ENCODE results near the gene PEX5L. TPM values are rescaled to one million over a fixed set of nuclear protein-coding genes. Genes with fewer than 3 reads are reported as not detected.
"Not testable (repeated sequence)": the region's sequence is repeated elsewhere in the genome, so short reads cannot be mapped to it uniquely, and the experiment has no call there.

Gene PEX5L
- total RNA-seq, 1 donor from 2014 or later: 40.8 TPM

DNA sequence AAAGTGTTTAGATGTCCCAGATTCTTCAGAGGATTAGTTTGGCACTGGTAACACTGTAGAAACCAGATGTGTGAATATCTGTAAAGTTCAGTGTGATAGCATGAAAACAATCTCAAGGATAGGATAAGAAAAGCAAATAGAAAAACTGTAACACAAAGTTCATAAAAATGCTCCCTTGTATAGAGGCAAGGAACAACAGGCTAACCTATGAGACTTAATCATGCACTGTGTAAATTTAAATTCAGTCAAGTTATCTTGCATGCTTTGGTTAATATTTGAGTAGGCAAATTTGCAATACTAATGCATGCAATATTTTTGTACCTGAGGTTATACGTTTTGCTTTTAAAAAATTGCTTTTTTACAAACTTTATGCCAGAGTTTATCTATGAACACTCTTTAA lies 239.5 kb downstream of the PEX5L start:
- DNase-seq (ENCODE audit: low spot score in 2 of 2): no peak
- FAIRE-seq: no peak

DNA sequence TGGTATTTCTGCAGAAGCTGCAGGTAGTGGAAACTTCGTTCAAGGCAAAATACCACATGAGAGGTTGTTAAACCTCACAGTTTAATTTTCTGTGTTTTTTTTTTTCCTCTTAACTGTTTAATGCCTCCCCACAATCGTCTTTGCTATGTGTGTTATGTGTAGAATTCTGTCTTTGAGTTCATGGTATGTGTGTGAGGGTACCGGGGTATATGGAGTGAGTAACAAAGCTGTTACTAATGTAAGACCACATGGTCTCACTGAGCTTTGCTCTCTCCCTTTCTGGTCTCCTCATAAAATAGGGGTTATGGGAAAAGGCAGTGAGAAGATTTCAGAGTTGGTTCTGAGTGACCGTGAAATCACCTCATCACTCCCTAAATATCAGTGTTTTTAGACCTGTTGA lies 240.3 kb downstream of the PEX5L start:
- FAIRE-seq: no peak
- DNase-seq (ENCODE audit: low spot score in 2 of 2): no peak

DNA sequence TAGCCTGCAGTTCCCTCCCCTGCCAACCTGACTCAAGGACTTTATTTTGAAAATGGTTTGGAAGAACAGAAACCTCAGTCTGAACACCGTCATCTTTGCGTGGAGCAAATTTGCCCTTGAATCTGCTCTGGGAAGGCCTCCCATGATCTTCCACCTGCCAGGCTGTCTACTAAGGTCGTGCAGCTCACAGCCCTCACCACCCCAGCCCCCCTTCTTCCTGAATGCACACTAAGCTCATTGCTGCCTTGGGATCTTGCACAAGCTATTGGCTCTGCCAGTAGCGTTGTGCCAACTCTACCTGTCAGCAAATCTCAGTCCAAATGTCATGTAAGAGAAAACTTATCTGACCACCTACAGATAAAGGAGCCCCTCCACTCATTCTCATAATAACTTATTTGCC lies 242.4 kb downstream of the PEX5L start:
- FAIRE-seq: no peak
- DNase-seq (ENCODE audit: low spot score in 2 of 2): no peak

DNA sequence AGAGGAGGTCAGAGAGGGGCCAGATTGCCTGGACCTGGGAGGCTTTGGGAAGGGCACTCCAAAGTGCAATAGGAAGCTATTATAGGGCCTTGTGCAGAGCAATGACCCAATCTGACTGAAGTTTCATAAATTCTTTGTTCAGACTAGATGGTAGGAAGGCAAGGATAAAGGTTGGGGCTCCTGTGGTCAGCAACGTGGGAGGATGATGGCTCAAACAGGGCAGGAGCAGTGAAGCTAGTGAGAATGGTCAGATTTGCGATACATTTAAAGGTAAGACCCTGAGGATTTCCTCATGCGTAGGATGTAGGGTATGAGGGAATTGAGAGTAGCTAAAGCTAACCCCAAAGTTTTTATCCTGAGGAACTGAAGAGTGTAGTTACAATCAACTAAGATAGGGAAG lies 244.9 kb downstream of the PEX5L start:
- no peak for FAIRE-seq
- no peak for DNase-seq (ENCODE audit: low spot score in 2 of 2)

DNA sequence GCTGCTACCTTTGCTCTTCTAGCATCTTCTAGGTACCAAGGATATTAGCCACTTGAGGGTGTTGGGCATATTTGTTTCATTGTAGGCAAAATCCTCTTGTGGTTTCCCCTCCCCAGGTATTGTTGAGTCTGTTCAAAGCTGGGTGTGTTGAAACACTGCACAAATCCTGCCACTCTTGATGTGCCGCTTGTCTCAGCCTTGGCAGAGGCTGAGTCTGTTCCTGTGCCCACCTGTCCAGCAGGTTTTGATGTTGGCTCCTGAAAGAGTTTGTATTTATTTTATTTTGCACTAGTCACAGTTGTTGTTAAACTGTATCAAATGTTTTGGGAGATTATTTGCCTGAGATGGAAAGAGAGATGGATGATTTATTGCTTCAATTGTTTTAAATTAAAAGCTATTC lies 247.7 kb downstream of the PEX5L start:
- no peak for FAIRE-seq
- no peak for DNase-seq (ENCODE audit: low spot score in 2 of 2)

DNA sequence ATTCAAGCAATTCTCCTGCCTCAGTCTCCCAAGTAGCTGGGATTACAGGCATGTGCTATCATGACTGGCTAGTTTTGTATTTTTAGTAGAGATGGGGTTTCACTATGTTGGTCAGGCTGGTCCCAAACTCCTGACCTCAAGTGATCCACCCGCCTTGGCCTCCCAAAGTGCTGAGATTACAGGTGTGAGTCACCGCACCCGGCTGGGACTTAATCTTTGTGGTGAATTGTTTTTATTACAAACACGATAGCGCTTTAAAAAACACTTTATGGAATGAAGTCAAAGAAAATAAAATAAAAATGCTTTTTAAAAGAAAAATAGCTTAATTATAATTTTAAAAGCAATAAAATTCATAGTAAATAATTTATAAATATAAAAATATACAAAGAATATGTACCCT lies 253.9 kb downstream of the PEX5L start:
- not testable (repeated sequence) for FAIRE-seq; DNase-seq (ENCODE audit: low spot score in 2 of 2)

DNA sequence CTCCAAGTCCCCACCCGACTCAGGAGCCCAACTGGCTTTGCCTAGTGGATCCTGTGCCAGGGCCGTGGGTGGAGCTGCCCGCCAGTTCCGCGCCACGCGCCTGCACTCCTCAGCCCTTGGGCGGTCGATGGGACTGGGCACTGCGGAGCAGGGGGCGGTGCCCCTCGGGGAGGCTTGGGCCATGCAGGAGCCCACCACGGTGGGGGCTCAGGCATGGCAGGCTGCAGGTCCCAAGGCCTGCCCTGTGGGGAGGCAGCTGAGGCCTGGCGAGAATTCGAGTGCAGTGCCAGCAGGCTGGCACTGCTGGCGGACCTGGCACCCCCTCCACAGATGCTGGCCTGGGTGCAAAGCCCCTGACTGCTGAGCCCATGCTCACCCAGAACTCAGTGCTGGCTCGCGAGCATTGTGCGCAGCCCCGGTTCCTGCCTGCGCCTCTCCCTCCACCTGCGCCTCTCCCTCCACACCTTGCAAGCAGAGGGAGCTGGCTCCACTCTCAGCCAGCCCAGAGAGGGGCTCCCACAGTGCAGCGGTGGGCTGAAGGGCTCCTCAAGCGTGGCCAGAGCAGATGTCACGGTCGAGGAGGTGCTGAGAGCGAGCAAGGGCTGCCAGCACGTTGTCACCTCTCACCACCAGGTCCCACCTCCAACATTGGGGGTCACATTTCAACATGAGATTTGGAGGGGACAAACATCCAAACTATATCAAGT lies 261.2 kb downstream of the PEX5L start:
- no peak for FAIRE-seq
- DNase-seq (ENCODE audit: low spot score in 2 of 2): no peak

DNA sequence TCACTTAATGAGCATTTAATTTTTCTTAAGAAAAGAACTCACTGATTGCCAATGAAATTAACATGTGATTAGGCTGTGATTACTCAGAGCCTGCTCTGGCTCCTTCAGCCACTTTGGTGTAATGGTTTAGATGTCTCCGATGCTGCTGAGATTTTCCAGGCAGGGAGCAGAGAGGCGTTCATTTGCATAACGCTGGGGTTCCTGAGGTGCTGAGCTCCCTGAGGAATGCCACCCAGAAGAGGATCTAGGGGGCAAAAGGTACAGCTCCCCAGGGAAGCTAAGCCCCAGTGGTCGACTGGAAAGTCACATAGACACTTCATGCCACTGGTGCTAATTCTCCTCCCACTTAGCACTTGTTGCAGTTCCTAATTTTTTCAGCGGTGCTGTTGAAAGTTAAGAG lies 264.4 kb downstream of the PEX5L start:
- no peak for FAIRE-seq

DNA sequence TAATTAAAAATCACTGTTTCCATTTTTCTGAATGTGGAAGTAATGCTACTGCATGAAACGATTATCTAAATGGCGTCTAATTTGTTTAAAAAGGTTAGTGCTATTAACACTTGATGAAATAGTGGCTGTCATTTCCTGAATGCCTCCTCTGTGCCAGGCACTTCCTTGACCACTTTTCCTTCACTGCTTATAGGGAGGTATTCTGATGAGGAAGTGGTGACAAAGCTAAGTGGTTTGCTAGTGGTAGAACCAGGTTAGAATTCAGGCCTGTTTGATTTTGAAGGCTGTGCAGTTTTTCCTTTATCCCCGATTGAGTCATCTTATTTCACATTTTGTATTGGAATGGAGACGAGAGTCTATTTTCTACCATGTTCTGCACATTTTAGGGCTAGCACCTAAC lies 264.9 kb downstream of the PEX5L start:
- DNase-seq (ENCODE audit: low spot score in 2 of 2): no peak
- FAIRE-seq: no peak

More for the DNA sequence above, 264.4 kb downstream of the PEX5L start:
- no peak for DNase-seq (ENCODE audit: low spot score in 2 of 2)

DNA sequence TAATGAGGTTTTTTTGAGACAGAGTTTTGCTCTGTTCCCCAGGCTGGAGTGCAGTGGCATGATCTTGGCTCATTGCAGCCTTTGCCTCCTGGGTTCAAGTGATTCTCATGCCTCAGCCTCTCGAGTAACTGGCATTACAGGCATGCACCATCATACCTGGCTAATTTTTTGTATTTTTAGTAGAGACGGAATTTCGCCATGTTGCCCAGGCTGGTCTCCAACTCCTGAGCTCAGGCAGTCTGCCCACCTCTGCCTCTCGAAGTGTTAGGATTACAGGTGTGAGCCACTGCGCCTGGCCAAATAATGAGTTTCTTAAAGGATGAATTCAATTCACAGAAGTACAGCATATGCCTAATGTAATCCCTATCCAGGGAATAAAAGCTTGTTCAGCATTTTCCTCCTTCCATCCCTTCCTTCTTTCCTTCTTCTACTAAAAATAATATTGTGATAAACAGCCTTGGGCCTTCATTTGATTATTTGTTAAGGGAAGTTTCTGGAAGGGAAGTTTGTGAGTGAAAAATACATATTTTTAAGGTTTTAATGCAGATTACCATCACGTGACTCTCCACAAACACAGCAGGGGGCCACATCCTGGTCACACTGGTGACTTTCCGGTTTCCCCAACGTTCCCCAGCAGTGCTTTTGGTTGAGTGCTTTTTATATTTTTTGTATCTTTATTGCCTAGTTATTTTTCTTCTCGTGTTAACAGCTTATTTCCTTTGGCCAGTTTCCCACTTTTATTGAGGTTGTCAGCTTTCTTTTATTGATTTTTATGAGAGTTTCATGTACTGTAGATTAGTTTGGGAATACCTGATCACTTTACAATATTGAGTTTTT lies 267.1 kb downstream of the PEX5L start:
- FAIRE-seq (no peak), DNase-seq (ENCODE audit: low spot score in 2 of 2) (no peak)

DNA sequence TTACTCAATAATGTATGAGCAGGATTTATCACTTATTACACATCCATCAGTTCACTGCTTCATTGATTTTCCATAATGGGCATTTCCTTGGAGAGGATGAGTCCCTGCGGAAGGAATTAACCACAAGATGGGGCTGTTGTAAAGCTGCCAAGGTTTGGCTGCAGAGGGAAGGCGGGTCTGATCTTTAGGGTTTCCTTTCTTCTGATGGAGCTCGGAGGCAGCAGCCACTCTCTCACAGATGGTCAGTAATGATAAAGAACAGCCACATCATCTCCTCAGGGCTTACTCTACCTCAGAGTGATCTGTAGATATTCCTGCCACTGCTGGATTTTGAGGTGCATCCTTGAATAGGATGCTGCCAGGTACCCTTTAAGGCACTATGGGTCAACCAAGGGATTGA lies 268.7 kb downstream of the PEX5L start:
- DNase-seq (ENCODE audit: low spot score in 2 of 2): peak; percentile 34 to 58
- no peak for FAIRE-seq

DNA sequence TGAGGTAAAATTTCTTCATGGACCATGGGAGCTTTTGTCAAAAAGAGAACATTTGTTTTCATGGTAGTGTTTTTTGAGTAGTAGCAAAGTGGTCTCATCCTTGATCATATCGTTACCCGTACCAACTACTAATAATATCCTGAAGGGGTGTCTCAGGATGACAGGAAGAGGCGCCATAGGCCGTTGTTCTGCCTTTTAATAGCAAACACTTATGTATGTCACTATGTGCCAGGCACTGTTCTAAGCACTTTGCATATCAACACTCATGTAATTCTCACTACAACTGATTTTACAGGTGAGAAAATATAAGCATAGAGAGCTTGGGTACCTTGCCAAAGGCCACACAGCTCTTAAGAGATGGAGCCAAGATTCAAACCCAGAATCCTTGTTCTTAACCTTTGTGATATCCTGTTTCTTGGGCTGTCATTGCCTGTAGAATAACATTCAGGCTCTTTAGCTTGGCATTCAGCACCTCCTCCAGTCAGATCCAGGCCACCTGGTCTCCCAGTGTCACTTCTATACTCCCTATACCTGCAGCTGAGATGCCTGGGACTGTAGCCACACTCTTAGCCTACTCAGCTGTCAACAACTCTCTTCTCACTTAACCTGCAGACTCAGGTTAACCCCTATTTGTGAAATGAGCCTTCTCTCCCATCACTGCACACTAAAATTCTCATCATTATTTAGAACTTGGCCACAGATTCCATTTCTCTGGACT lies 270.2 kb downstream of the PEX5L start:
- FAIRE-seq (no peak), DNase-seq (ENCODE audit: low spot score in 2 of 2) (no peak)

DNA sequence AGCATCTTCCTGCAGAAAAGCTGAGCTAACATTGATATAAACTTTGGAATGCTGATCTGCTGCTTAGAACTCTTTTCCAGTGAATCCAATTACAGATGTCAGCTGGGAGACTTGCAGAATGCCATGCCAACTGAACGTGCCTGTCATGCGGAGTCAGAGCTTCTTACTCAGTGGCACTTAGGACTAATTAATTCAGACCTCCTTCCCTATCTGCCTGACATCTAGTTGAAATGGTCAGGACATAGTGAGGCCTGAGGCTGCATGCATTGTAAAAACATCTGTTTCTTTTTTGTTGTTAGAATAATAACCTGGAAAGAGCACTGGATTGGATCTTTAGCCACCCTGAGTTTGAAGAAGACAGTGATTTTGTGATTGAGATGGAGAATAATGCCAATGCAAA lies 271.3 kb downstream of the PEX5L start:
- FAIRE-seq (no peak), DNase-seq (ENCODE audit: low spot score in 2 of 2) (no peak)

DNA sequence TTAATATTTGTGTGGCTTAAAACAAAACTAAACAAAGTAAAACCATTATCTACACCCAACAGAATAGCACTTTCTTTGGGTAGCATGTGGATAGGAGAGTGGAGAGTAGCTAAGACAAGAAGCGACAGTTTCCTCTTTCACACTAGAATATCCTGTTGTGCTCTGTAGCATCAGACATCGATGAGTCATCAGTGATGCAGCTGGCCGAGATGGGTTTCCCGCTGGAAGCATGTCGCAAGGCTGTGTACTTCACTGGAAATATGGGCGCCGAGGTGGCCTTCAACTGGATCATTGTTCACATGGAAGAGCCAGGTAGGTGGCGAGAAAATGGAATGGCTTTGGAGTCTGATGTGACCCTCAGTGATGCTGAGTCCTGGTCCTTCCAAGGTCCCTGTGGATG lies 275.8 kb downstream of the PEX5L start:
- FAIRE-seq (no peak), DNase-seq (ENCODE audit: low spot score in 2 of 2) (no peak)

DNA sequence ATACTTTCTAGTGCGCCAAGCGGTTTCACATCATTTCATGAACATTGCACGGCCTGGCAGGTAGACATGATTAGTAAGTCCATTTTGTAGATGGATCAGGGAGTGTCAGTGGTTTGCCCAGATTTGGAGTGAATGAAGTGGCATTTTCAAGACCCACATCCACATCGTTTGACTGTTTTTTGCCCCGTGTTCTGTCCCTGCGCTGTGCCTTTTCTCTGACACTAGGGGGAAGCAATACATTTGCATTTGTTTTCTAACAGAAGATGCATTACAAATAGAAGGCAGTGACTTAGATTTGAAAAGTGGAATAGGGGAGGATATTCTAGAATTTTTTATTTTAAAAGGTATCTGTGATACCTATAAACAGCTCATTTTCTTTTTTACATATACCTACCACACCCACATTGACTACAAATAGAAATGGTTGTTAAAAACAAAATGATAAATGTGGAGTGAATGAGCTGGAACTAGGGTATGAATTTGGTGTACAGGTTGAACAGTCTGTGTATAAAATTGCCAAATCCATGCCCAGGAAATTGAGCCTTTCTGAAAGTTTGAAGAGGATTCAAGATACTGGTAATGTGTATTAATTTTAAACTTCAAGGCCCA lies 285.9 kb downstream of the PEX5L start:
- DNase-seq (ENCODE audit: low spot score in 2 of 2): no peak
- no peak for FAIRE-seq

DNA sequence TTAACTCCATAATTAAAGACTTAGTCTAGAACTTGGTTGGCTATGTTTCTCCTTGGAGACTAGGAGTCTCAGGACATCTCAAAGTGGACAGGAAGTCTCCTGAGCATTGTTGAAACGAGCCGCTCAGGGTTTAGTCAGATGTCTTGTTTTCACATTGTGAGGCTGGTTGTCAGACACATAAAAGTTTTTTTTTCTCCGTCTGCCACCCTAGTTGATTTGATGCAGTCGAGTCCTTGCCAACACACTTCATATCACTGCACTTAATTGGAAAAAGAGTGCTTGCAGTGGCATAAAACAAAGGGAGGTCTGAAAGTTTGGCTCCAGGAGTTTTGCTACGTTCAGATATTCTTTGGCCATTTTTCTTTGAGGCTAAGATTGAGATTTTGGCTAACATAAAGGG lies 291.0 kb downstream of the PEX5L start:
- FAIRE-seq: no peak
- no peak for DNase-seq (ENCODE audit: low spot score in 2 of 2)

DNA sequence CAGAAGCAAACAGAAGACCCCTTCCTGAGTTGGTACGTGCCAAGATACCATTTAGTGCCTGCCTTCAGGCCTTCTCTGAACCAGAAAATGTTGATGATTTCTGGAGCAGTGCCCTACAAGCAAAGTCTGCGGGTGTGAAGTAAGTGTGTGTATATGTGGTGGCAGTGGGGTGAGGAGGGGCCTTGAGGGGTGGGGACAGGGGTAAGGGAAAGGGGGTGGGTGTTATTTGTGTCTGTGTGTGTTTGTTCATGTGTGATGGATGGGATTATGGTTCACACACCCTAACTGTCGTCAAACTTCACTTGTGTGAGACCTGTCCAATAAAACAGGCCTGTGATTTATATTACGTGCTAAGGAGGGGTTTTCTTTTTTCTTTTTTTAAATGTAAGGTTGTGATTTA lies 291.7 kb downstream of the PEX5L start:
- no peak for DNase-seq (ENCODE audit: low spot score in 2 of 2)

More for the DNA sequence above, 291.7 kb downstream of the PEX5L start:
- FAIRE-seq: no peak
